GM12878 (cell line): ENCODE measurements around the gene PLEKHA5. TPM values are rescaled to one million over a fixed set of nuclear protein-coding genes. Genes with fewer than 3 reads are reported as not detected.
"Not testable (repeated sequence)": the region's sequence is repeated elsewhere in the genome, so short reads cannot be mapped to it uniquely, and the experiment has no call there.

Experiments
- ATAC-seq: fragments of 200-7000 bp; cut with Tn5 transposase; 3 replicates; pipeline ENCODE4 v1.9.1; 2020; ENCODE audit warnings: mild to moderate bottlenecking, moderate library complexity
- BruUV-seq: library from RNA; stranded (reverse); fragments of 400-500 nt; replicated peaks from 2 replicates; lab custom pipeline; 2021; lab: Mats Ljungman, UMichigan
- CTCF ChIA-PET: fragments of 300-600 bp; sonication (Branson Sonifier 250); formaldehyde crosslinking; extraction: SDS; loops from one replicate; lab custom pipeline; 2021; ENCODE audit warnings: inconsistent platforms; lab: Yijun Ruan, JAX
- POLR2A ChIA-PET: fragments of 350-600 bp; formaldehyde crosslinking; extraction: SDS; loops from one replicate; lab custom pipeline; 2021; ENCODE audit warnings: inconsistent platforms; lab: Charles Lee
- RAD21 ChIA-PET: fragments of 300-600 bp; sonication (Branson Sonifier 250); formaldehyde crosslinking; loops from one replicate; lab custom pipeline; 2023; ENCODE audit warnings: antibody characterized with exemption; ENCODE audit not compliant: unreplicated experiment; lab: Charles Lee
- SMC1A ChIA-PET: fragments of 300-600 bp; sonication (Branson Sonifier 250); formaldehyde crosslinking; loops from one replicate; lab custom pipeline; 2023; ENCODE audit not compliant: unreplicated experiment, uncharacterized antibody; lab: Charles Lee
- DNase-seq: peaks from one replicate; pipeline ENCODE4 v3.0.0-alpha.2; 2011; ENCODE audit warnings: low read depth, low spot score
- FAIRE-seq: peaks from 3 replicates; lab custom pipeline; 2011; peaks lifted over from hg19 to GRCh38; lab: Jason Lieb, UNC
- H2AFZ ChIP-seq: 2 replicates; pipeline ENCODE4 v1.6.0; 2011; ENCODE audit warnings: low read depth, low read length, control low read depth; ENCODE audit not compliant: control insufficient read depth
- H3K27ac ChIP-seq: 2 replicates; pipeline ENCODE4 v1.5.1; 2011; ENCODE audit warnings: control low read depth; ENCODE audit not compliant: control insufficient read depth, insufficient read depth
- H3K27me3 ChIP-seq, 2 experiments: replicated peaks in 1 of 2; 2 replicates each; pipeline versions ENCODE4 v1.6.0 to v1.6.1; 2011; ENCODE audit warnings: low read length in 1 of 2; ENCODE audit not compliant: control insufficient read depth in 2 of 2, insufficient read depth in 2 of 2
- H3K36me3 ChIP-seq, 2 experiments: 2 replicates each; pipeline ENCODE4 v1.5.1; 2011; ENCODE audit warnings: low read length in 1 of 2; ENCODE audit not compliant: control insufficient read depth in 2 of 2, insufficient read depth in 2 of 2
- H3K4me1 ChIP-seq: 2 replicates; pipeline ENCODE4 v1.6.1; 2011; ENCODE audit warnings: mild to moderate bottlenecking, low read length, moderate library complexity, mixed read lengths; ENCODE audit not compliant: control insufficient read depth, insufficient read depth
- H3K4me2 ChIP-seq: 2 replicates; pipeline ENCODE4 v1.6.0; 2011; ENCODE audit warnings: control low read depth; ENCODE audit not compliant: control insufficient read depth, insufficient read depth
- H3K4me3 ChIP-seq: fragments of 200-600 bp; sonication (generic); 2 replicates; pipeline ENCODE4 v1.5.1; 2016
- H3K79me2 ChIP-seq: 2 replicates; pipeline ENCODE4 v1.6.0; 2011; ENCODE audit warnings: low read length; ENCODE audit not compliant: control insufficient read depth, insufficient read depth
- H3K9ac ChIP-seq: 2 replicates; pipeline ENCODE4 v1.8.0; 2011; ENCODE audit warnings: low read length, control low read depth, mixed read lengths; ENCODE audit not compliant: control insufficient read depth, insufficient read depth
- H3K9me3 ChIP-seq: replicated peaks from 3 replicates; pipeline ENCODE4 v1.5.1; 2011; ENCODE audit warnings: mild to moderate bottlenecking, low read length; ENCODE audit not compliant: control insufficient read depth, insufficient read depth
- H4K20me1 ChIP-seq: 2 replicates; pipeline ENCODE4 v1.6.0; 2011; ENCODE audit not compliant: control insufficient read depth, insufficient read depth
- CHD4 ChIP-seq: fragments of 200-600 bp; sonication (generic); IDR thresholded peaks from 2 replicates; pipeline ENCODE4 v1.6.1; 2016; ENCODE audit warnings: mild to moderate bottlenecking
- IRF4 ChIP-seq: IDR thresholded peaks from 2 replicates; pipeline ENCODE4 v1.6.1; 2011; ENCODE audit warnings: low read depth, low read length
- MTA3 ChIP-seq: IDR thresholded peaks from 2 replicates; pipeline ENCODE4 v1.6.1; 2012; ENCODE audit warnings: low read length, inconsistent platforms, borderline replicate concordance
- PAX8 ChIP-seq: fragments of 450-650 bp; IDR thresholded peaks from 2 replicates; pipeline ENCODE4 v1.6.1; 2017; ENCODE audit warnings: mild to moderate bottlenecking, moderate library complexity
- RUNX3 ChIP-seq: IDR thresholded peaks from 2 replicates; pipeline ENCODE4 v1.6.1; 2012; ENCODE audit warnings: low read length, inconsistent platforms
- SRF ChIP-seq, 2 experiments: IDR thresholded peaks; 2 replicates each; pipeline ENCODE4 v1.6.1; 2011; ENCODE audit warnings: low read depth in 2 of 2, low read length in 2 of 2, mild to moderate bottlenecking in 1 of 2, moderate library complexity in 1 of 2
- YBX1 ChIP-seq: fragments of 450-650 bp; IDR thresholded peaks from 2 replicates; pipeline ENCODE4 v1.6.1; 2016; ENCODE audit warnings: antibody characterized with exemption
- WGBS: methylation state at CpG from one replicate; pipeline ENCODE4 v1.1.6; 2016; ENCODE audit warnings: low lambda C conversion rate; ENCODE audit not compliant: insufficient replicate concordance, insufficient coverage; ENCODE audit errors: missing lambda C conversion rate; 5-methylcytosine and 5-hydroxymethylcytosine counted together
- in situ Hi-C: fragments of 300-500 bp; cut with MboI; formaldehyde crosslinking; loops from 9 replicates; pipeline ENCODE4 v1.14.3; 2018; ENCODE audit warnings: mixed read lengths
- intact Hi-C: fragments of 100-400 bp; cut with micrococcal nuclease; formaldehyde crosslinking; loops from one replicate; pipeline ENCODE4 v1.14.2; 2022; ENCODE audit not compliant: unreplicated experiment
- polyA plus RNA-seq, 11 experiments: library from polyadenylated mRNA; depleted of rRNA in 4 of 11; unstranded in 6 of 11; stranded (reverse) in 5 of 11; fragments of >200 nt; fragmentation: Nextera tagmentation in 4 of 11; fragmentation: Illumina TruSeq in 1 of 11; extraction: Ambion mirVana in 4 of 11; extraction: Trizol in 1 of 11; gene quantifications; 1 replicate in 1 of 11; 2 replicates in 10 of 11; pipeline versions ENCODE4 v1.2.1 to v1.2.3, GENCODE V29; 2011 to 2016; ENCODE audit warnings: inconsistent platforms in 2 of 11, missing spikeins in 2 of 11, low read depth in 1 of 11
- total RNA-seq, 4 experiments: library from RNA; depleted of rRNA in 3 of 4; stranded (reverse); fragments of >200 nt in 3 of 4; fragmentation: Illumina TruSeq in 1 of 4; extraction: Trizol in 1 of 4; gene quantifications; 2 replicates each; pipeline versions ENCODE4 v1.2.1 to v1.2.3, GENCODE V29; 2013 to 2021

The PLEKHA5 gene
- total and polyA plus RNA-seq, 10 of the 15 experiments (the other 5 are each of a cell fraction or from before 2014, with no cell fraction given): 0.09 to 0.33 (median 0.18) TPM; not detected in 3

DNA sequence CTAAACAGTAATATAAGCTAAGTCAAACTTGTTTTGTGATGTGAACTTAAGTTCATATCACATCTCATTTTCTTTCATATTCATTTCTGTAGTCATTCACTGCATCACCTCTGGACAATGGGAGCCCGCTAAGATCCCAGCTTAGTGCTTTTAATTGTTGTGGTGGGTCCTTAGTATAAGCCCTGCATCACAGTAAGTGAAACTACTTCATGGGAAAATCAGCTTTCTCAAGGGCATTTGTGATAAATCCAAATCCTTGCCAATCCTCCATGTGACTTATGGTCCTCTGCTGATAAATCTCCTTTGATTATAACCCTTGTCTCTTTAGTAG, 98.3 kb downstream of the PLEKHA5 start:
- no peak overlapping the region for H2AFZ ChIP-seq
- H3K36me3 ChIP-seq: no peaks in the 10 kb centered on the region
- ATAC-seq: no peak
- no peak for TF ChIP-seq IRF4
- TF ChIP-seq YBX1: no peak
- TF ChIP-seq SRF (IDR thresholded peaks at IDR 0.05; ENCODE audit: low read depth in 2 of 2, low read length in 2 of 2): no peak
- no peak for TF ChIP-seq CHD4
- no peak for TF ChIP-seq RUNX3
- TF ChIP-seq PAX8: no peak
- no peak for TF ChIP-seq MTA3
- WGBS: 0% methylated on average over 1 of the region's 1 CpG
- CTCF ChIA-PET: no interaction called here
- DNase-seq: no peak
- in situ Hi-C loops (no loop called here), intact Hi-C loops (no loop called here)
- no peaks in the 10 kb centered on the region for H4K20me1 ChIP-seq
- RAD21 ChIA-PET: no interaction called here
- no peaks in the 10 kb centered on the region for H3K27me3 ChIP-seq
- SMC1A ChIA-PET: interaction anchor here (0.9 to 1.7 kb wide), 2 partner anchors 9 to 13 kb away, joined by 3 to 4 read pairs; no protein-coding TSS in a partner anchor
- no peak for FAIRE-seq
- no peaks in the 10 kb centered on the region for H3K9me3 ChIP-seq
- no peaks in the 10 kb centered on the region for H3K79me2 ChIP-seq
- no peak overlapping the region for H3K27ac ChIP-seq
- BruUV-seq: no TSS peak
- no peak overlapping the region for H3K9ac ChIP-seq
- H3K4me2 ChIP-seq: no peak overlapping the region
- H3K4me1 ChIP-seq: no peaks in the 10 kb centered on the region
- no peak overlapping the region for H3K4me3 ChIP-seq
- POLR2A ChIA-PET: no interaction called here

DNA sequence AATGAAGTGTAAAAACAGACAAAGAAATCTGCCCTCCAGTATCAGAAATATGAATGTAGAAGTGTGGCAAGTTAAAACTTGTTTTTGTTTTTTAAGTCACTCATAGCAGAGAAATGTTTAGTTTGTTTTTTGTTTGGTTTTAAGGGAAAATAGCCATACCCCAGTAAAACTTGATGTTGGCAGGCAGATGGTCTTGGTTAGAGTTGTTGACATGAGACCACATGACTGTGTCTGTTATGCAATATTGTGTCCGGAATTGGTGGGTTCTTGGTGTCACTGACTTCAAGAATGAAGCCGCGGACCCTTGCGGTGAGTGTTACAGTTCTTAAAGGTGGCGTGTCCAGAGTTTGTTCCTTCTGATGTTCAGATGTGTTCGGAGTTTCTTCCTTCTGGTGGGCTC, 99.5 kb downstream of the PLEKHA5 start:
- H3K79me2 ChIP-seq, DNase-seq, POLR2A ChIA-PET, H4K20me1 ChIP-seq, H3K9ac ChIP-seq, H2AFZ ChIP-seq, CTCF ChIA-PET, in situ Hi-C loops, H3K9me3 ChIP-seq, H3K4me3 ChIP-seq, H3K27ac ChIP-seq, FAIRE-seq, H3K27me3 ChIP-seq, H3K36me3 ChIP-seq, BruUV-seq, RAD21 ChIA-PET, intact Hi-C loops, ATAC-seq, H3K4me2 ChIP-seq, H3K4me1 ChIP-seq: not testable (repeated sequence)
- WGBS: 54% methylated on average over 6 of the region's 6 CpGs
- SMC1A ChIA-PET: interaction anchor here (1.7 kb wide), 1 partner anchor 14 kb away, joined by 4 read pairs; no protein-coding TSS in a partner anchor
